ENCODE data around the gene PEMT. TPM values are rescaled to one million over a fixed set of nuclear protein-coding genes. Genes with fewer than 3 reads are reported as not detected.

PEMT gene
- total RNA-seq, 4 donors from 2014 or later = 52.5 to 76.1 (median 62.6) TPM

GRCh38 chr17:17626151-17626805 lies 34.8 kb upstream of the PEMT start:
- Histone ChIP-seq H3K4me1 (no peaks in the 10 kb centered on the region), H3K9me3 (no peaks in the 10 kb centered on the region), H3K36me3 (no peaks in the 10 kb centered on the region), H3K27me3 (no peaks in the 10 kb centered on the region), H3K4me3 (replicated peaks in 1 of 3) (no peak overlapping the region), H3K27ac (no peak overlapping the region)
- DNase-seq = no peak
- WGBS, 2 donors = 78 to 82% methylated on average over 15 to 19 of the region's 19 CpGs
- intact Hi-C loops (cut with DNase I) = no loop called here
- TF ChIP-seq POLR2A (IDR thresholded peaks at IDR 0.05) = no peak
- TF ChIP-seq, protein P1, sequence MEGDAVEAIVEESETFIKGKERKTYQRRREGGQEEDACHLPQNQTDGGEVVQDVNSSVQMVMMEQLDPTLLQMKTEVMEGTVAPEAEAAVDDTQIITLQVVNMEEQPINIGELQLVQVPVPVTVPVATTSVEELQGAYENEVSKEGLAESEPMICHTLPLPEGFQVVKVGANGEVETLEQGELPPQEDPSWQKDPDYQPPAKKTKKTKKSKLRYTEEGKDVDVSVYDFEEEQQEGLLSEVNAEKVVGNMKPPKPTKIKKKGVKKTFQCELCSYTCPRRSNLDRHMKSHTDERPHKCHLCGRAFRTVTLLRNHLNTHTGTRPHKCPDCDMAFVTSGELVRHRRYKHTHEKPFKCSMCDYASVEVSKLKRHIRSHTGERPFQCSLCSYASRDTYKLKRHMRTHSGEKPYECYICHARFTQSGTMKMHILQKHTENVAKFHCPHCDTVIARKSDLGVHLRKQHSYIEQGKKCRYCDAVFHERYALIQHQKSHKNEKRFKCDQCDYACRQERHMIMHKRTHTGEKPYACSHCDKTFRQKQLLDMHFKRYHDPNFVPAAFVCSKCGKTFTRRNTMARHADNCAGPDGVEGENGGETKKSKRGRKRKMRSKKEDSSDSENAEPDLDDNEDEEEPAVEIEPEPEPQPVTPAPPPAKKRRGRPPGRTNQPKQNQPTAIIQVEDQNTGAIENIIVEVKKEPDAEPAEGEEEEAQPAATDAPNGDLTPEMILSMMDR (IDR thresholded peaks at IDR 0.05) = no peak

GRCh38 chr17:17624741-17625140 lies 33.2 kb upstream of the PEMT start:
- no peak for DNase-seq
- Histone ChIP-seq H3K4me1 (no peaks in the 10 kb centered on the region), H3K4me3 (replicated peaks in 1 of 3) (no peak overlapping the region), H3K9me3 (no peaks in the 10 kb centered on the region), H3K36me3 (no peaks in the 10 kb centered on the region), H3K27ac (no peak overlapping the region), H3K27me3 (no peaks in the 10 kb centered on the region)
- TF ChIP-seq, protein P1 (IDR thresholded peaks at IDR 0.05) = no peak
- TF ChIP-seq POLR2A (IDR thresholded peaks at IDR 0.05) = no peak
- intact Hi-C loops (cut with DNase I) = no loop called here
- 57 to 70% methylated on average over 9 of the region's 9 CpGs for WGBS, 2 donors

- Histone ChIP-seq H3K4me1 (no peaks in the 10 kb centered on the region), H3K36me3 (no peaks in the 10 kb centered on the region), H3K9me3 (no peaks in the 10 kb centered on the region), H3K27me3 (no peaks in the 10 kb centered on the region), H3K4me3 (replicated peaks in 1 of 3) (no peak overlapping the region), H3K27ac (no peak overlapping the region)
- TF ChIP-seq POLR2A (IDR thresholded peaks at IDR 0.05) = no peak
- TF ChIP-seq, protein P1 (IDR thresholded peaks at IDR 0.05) = no peak
- no peak for DNase-seq
- intact Hi-C loops (cut with DNase I) = no loop called here
- 96 to 97% methylated on average over 9 of the region's 9 CpGs for WGBS, 2 donors
These were observed 32.4 kb upstream of the PEMT start for GRCh38 chr17:17623904-17624303.

DNA sequence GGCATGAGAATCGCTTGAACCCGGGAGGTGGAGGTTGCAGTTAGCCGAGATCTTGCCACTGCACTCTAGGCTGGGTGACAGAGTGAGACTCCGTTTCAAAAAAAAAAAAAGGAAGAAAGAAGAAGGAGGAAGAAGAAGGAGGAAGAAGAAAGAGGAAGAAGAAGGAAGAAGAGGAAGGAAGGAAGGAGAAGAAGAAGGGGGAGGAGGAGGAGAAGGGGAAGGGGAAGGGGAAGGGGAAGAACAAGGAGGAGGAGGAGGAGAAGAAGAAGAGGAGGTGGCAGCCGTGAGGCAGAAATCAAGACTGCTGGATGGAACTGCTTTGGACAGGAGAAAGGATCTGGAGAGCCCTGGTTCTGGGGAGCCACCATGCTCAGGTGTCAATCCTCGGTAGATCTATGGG lies 29.7 kb upstream of the PEMT start:
- 77 to 88% methylated on average over 6 of the region's 6 CpGs for WGBS, 2 donors
- Histone ChIP-seq H3K4me3 (replicated peaks in 1 of 3) (no peak overlapping the region), H3K27ac (no peak overlapping the region), H3K36me3 (no peaks in the 10 kb centered on the region), H3K9me3 (no peaks in the 10 kb centered on the region), H3K4me1 (peaks cover 0 to 5% of the 10 kb centered on the region in 2 donors), H3K27me3 (no peaks in the 10 kb centered on the region)
- DNase-seq = no peak
- TF ChIP-seq, protein P1 (IDR thresholded peaks at IDR 0.05) = no peak
- no peak for TF ChIP-seq POLR2A (IDR thresholded peaks at IDR 0.05)
- intact Hi-C loops (cut with DNase I) = no loop called here

DNA sequence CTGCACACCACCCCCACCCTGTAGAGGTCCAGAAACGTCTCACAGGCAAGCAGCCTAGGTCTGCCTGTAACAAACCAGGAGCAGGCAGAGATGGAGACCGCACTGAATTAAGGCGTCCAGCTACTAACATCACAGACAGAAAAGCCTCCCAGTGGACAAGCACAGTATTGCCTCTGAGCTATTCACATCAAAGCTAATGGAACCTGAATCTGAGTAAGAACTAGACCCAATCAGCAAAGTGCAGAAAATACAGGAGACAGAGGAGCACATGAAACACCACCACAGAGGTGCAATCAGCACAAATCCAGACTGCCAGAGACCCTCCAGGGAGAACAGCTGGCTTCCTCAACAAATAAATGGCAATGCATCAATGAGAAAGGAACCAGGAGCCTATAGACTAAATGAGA lies 22.2 kb upstream of the PEMT start:
- Histone ChIP-seq H3K4me3 (replicated peaks in 1 of 3) (no peak overlapping the region), H3K27ac (no peak overlapping the region), H3K9me3 (no peaks in the 10 kb centered on the region), H3K27me3 (no peaks in the 10 kb centered on the region), H3K4me1 (peaks cover 0 to 19% of the 10 kb centered on the region in 2 donors), H3K36me3 (no peaks in the 10 kb centered on the region)
- intact Hi-C loops (cut with DNase I) = no loop called here
- TF ChIP-seq, protein P1 (IDR thresholded peaks at IDR 0.05) = peak; percentile 48 to 85 (median 72)
- TF ChIP-seq POLR2A (IDR thresholded peaks at IDR 0.05) = no peak
- WGBS, 2 donors = 0 to 3% methylated on average over 3 of the region's 3 CpGs
- peak; percentile 65 to 66 for DNase-seq
